ENCODE results near the gene LRMDA.

DNA sequence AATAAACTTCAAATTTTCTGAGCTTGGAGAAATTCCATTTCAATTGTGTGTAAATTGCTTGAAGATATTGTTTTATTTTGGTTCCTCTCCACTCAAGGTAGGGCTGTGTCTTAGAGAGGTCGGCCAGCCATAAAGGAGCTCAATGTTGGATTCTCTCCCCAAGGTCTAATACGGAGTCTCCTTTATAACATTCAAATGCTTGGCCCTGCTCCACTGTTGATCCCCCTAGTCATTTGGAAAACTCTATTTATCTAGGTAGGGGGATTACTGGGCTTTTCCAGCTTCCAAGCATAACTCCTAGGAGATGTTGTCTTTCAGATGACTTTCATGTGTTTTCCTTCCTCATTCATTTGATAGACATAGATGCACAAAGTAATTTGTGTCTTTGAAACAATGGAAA lies 170.9 kb downstream of the LRMDA start:
- TF ChIP-seq, protein P1, sequence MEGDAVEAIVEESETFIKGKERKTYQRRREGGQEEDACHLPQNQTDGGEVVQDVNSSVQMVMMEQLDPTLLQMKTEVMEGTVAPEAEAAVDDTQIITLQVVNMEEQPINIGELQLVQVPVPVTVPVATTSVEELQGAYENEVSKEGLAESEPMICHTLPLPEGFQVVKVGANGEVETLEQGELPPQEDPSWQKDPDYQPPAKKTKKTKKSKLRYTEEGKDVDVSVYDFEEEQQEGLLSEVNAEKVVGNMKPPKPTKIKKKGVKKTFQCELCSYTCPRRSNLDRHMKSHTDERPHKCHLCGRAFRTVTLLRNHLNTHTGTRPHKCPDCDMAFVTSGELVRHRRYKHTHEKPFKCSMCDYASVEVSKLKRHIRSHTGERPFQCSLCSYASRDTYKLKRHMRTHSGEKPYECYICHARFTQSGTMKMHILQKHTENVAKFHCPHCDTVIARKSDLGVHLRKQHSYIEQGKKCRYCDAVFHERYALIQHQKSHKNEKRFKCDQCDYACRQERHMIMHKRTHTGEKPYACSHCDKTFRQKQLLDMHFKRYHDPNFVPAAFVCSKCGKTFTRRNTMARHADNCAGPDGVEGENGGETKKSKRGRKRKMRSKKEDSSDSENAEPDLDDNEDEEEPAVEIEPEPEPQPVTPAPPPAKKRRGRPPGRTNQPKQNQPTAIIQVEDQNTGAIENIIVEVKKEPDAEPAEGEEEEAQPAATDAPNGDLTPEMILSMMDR (IDR thresholded peaks at IDR 0.05) = no peak
- TF ChIP-seq POLR2A (IDR thresholded peaks at IDR 0.05) = no peak
